K562 (cell line): ENCODE measurements around the gene DNM1. TPM values are rescaled to one million over a fixed set of nuclear protein-coding genes. Genes with fewer than 3 reads are reported as not detected.

Experiments used
- BACH1 ChIP-seq: fragments of 200-800 bp; sonication (Bioruptor generic); IDR thresholded peaks from 2 replicates; pipeline ENCODE4 v1.6.1; 2016; ENCODE audit warnings: missing genetic modification characterization, missing compliant biosample characterization
- CXXC5 ChIP-seq: fragments of 250-450 bp; sonication (Bioruptor Pico); IDR thresholded peaks from 2 replicates; pipeline ENCODE4 v1.8.0; 2022; ENCODE audit warnings: inconsistent platforms, mild to moderate bottlenecking, moderate library complexity
- DMBX1 ChIP-seq: fragments of 250-450 bp; sonication (Bioruptor Pico); IDR thresholded peaks from 2 replicates; pipeline ENCODE4 v1.8.0; 2022; ENCODE audit warnings: inconsistent platforms, mild to moderate bottlenecking, moderate library complexity, borderline replicate concordance
- E2F6 ChIP-seq, 2 experiments: IDR thresholded peaks; 2 replicates each; pipeline ENCODE4 v1.6.1; 2011; ENCODE audit warnings: borderline replicate concordance in 1 of 2, control low read depth in 1 of 2, low read depth in 1 of 2, low read length in 1 of 2, mild to moderate bottlenecking in 1 of 2, mixed read lengths in 1 of 2, moderate library complexity in 1 of 2; ENCODE audit not compliant: insufficient read depth in 1 of 2, insufficient read length in 1 of 2, poor library complexity in 1 of 2, severe bottlenecking in 1 of 2; ENCODE audit errors: extremely low read depth in 1 of 2
- EP300 ChIP-seq: IDR thresholded peaks from 2 replicates; pipeline ENCODE4 v1.6.1; 2012; ENCODE audit warnings: low read length, improper control_type of control experiment
- HDAC2 ChIP-seq: fragments of 450-650 bp; IDR thresholded peaks from 2 replicates; pipeline ENCODE4 v1.6.1; 2016; ENCODE audit warnings: mild to moderate bottlenecking
- HIVEP1 ChIP-seq: fragments of 250-450 bp; sonication (Bioruptor Pico); IDR thresholded peaks from 2 replicates; pipeline ENCODE4 v1.4.0; 2020; ENCODE audit warnings: mild to moderate bottlenecking
- MYC ChIP-seq, 2 experiments: fragments of 250-450 bp in 1 of 2; sonication (Bioruptor Pico) in 1 of 2; IDR thresholded peaks; 2 replicates each; pipeline versions ENCODE4 v1.5.1 to v1.6.1; 2012 to 2021; ENCODE audit warnings: low read depth in 2 of 2, borderline replicate concordance in 1 of 2, improper control_type of control experiment in 1 of 2, low read length in 1 of 2, mild to moderate bottlenecking in 1 of 2, moderate library complexity in 1 of 2
- PHF21A ChIP-seq: fragments of 450-650 bp; IDR thresholded peaks from 2 replicates; pipeline ENCODE4 v1.6.1; 2017; ENCODE audit warnings: low read depth, borderline replicate concordance
- SMAD3 ChIP-seq: fragments of 450-650 bp; formaldehyde crosslinking; conservative IDR thresholded peaks from 2 replicates; pipeline ENCODE4 v1.4.0; 2020; ENCODE audit warnings: mild to moderate bottlenecking
- polyA plus RNA-seq, 8 experiments: library from polyadenylated mRNA; depleted of rRNA in 4 of 8; stranded (reverse) in 5 of 8; unstranded in 3 of 8; fragments of >200 nt; fragmentation: Nextera tagmentation in 2 of 8; fragmentation: Illumina TruSeq in 1 of 8; extraction: Ambion mirVana in 2 of 8; extraction: Trizol in 1 of 8; gene quantifications; 2 replicates each; pipeline versions ENCODE4 v1.2.1 to v1.2.3, GENCODE V29; 2011 to 2014; ENCODE audit warnings: inconsistent platforms in 1 of 8, missing spikeins in 1 of 8
- total RNA-seq, 7 experiments: library from RNA; depleted of rRNA in 6 of 7; stranded (reverse); fragments of >200 nt in 6 of 7; fragmentation: Illumina TruSeq in 2 of 7; extraction: Trizol in 2 of 7; gene quantifications; 2 replicates each; pipeline versions ENCODE4 v1.2.1 to v1.2.3, GENCODE V29; 2011 to 2021; ENCODE audit warnings: low replicate concordance in 1 of 7
- TF ChIP-seq, protein P1 (sequence below): sonication (generic); formaldehyde crosslinking; IDR thresholded peaks from 2 replicates; pipeline ENCODE4 v1.8.1; 2023; ENCODE audit warnings: mild to moderate bottlenecking, missing genetic modification reagents

DNM1 gene
- total and polyA plus RNA-seq, 9 of the 15 experiments (the other 6 are each of a cell fraction or from before 2014, with no cell fraction given), result 0.39 to 23.1 (median 9.1) TPM

DNA sequence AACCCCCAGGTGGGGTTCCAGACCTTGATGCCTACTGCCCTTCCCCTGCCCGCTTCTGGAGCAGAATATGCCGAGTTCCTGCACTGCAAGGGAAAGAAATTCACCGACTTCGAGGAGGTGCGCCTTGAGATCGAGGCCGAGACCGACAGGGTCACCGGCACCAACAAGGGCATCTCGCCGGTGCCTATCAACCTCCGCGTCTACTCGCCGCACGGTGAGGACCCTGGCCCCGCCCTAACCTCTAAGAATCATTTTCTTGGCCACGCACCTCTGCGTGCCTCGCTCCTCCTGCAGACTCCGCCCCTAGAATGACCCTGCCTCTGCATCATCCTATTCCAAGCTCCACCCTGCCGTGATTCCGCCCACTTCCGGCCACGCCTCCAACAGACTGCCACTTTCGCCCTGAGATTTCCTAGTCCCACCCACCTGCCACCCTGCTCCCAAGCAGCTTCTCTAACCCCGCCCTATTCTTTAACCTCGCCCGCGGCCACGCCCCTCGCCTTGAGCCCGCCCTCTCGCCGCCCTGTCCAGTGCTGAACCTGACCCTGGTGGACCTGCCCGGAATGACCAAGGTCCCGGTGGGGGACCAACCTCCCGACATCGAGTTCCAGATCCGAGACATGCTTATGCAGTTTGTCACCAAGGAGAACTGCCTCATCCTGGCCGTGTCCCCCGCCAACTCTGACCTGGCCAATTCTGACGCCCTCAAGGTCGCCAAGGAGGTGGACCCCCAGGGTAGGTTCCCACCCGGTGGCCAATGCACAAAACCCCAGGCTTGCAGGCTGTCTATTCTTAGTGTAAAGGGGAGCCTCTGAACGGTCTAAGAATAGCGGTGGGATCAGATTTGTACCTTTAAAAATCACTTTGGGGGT lies 15.6 kb downstream of the DNM1 start (continued):
- TF ChIP-seq E2F6 (IDR thresholded peaks at IDR 0.05; ENCODE audit: borderline replicate concordance in 1 of 2, extremely low read depth in 1 of 2, insufficient read depth in 1 of 2, insufficient read length in 1 of 2, low read depth in 1 of 2, low read length in 1 of 2, poor library complexity in 1 of 2, severe bottlenecking in 1 of 2) (peak; percentile 55 to 70), HIVEP1 (peak; percentile 59; the same call in 1 of the 2 replicates), PHF21A (no peak), SMAD3 (CRISPR knock-in tag) (0 out of 2 replicates have a peak, but pooled peaks have one; percentile 13), HDAC2 (peak; percentile 90; the same call in 1 of the 2 replicates), CXXC5 (CRISPR knock-in tag) (peak; percentile 99), DMBX1 (CRISPR knock-in tag) (peak; percentile 20; the same call in 1 of the 2 replicates), MYC (IDR thresholded peaks at IDR 0.05; ENCODE audit: low read depth, low read length) (peak; percentile 82), MYC (CRISPR knock-in tag; IDR thresholded peaks at IDR 0.05; ENCODE audit: borderline replicate concordance, low read depth) (0 out of 2 replicates have a peak, but pooled peaks have one; percentile 41), EP300 (peak; percentile 63), BACH1 (no peak)
- TF ChIP-seq, protein P1, sequence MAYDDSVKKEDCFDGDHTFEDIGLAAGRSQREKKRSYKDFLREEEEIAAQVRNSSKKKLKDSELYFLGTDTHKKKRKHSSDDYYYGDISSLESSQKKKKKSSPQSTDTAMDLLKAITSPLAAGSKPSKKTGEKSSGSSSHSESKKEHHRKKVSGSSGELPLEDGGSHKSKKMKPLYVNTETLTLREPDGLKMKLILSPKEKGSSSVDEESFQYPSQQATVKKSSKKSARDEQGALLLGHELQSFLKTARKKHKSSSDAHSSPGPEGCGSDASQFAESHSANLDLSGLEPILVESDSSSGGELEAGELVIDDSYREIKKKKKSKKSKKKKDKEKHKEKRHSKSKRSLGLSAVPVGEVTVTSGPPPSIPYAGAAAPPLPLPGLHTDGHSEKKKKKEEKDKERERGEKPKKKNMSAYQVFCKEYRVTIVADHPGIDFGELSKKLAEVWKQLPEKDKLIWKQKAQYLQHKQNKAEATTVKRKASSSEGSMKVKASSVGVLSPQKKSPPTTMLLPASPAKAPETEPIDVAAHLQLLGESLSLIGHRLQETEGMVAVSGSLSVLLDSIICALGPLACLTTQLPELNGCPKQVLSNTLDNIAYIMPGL (CRISPR knock-in tag), result peak; percentile 94
- TF ChIP-seq, all 486 proteins: peak for 75
